ENCODE data around the gene DHRS11. TPM values are rescaled to one million over a fixed set of nuclear protein-coding genes. Genes with fewer than 3 reads are reported as not detected.

The DHRS11 gene, protein sequence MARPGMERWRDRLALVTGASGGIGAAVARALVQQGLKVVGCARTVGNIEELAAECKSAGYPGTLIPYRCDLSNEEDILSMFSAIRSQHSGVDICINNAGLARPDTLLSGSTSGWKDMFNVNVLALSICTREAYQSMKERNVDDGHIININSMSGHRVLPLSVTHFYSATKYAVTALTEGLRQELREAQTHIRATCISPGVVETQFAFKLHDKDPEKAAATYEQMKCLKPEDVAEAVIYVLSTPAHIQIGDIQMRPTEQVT
- 10 to 100 TPM in 1 of 4 donors, 1 to 10 TPM in 3; 1.8 to 22.8 (median 6.2) TPM for total RNA-seq

DNA sequence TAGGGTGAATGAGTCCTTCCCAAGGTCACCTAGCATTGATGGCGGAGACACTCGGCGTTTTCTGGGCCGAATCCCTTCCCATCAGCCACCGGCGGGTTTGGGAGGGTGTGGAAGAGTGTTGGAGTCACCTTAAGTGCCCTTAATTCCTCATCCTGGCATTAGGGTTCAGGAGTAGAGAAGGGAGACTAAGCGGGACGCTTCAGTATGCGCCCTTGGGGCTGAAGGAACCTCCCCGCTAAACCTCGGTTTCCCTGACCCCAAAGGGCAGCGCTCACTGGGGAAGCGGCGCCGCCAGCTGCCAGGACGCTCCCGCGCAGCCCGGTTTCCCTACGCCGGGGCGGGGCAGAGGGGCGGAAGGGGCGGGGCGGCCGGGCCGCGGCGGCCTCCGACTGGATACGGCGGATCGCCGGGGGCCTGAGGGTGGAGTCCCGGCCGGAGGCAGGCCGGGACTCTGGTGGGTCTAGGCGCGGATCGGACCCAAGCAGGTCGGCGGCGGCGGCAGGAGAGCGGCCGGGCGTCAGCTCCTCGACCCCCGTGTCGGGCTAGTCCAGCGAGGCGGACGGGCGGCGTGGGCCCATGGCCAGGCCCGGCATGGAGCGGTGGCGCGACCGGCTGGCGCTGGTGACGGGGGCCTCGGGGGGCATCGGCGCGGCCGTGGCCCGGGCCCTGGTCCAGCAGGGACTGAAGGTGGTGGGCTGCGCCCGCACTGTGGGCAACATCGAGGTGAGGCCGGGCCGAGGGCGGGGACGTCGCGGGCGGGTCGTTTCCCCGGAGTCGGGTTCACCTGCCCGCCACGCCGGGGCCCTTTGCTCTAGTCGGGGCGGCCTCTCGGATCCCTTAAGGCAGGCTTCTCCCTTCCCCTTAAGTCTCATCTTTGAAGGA is at the start of gene DHRS11:
Gene DHRS11, plus strand, starts transcription at position 446 of the 882 bp plus-strand sequence. Its CDS starts 131 bp downstream, at position 577.
- TF ChIP-seq, protein P1, sequence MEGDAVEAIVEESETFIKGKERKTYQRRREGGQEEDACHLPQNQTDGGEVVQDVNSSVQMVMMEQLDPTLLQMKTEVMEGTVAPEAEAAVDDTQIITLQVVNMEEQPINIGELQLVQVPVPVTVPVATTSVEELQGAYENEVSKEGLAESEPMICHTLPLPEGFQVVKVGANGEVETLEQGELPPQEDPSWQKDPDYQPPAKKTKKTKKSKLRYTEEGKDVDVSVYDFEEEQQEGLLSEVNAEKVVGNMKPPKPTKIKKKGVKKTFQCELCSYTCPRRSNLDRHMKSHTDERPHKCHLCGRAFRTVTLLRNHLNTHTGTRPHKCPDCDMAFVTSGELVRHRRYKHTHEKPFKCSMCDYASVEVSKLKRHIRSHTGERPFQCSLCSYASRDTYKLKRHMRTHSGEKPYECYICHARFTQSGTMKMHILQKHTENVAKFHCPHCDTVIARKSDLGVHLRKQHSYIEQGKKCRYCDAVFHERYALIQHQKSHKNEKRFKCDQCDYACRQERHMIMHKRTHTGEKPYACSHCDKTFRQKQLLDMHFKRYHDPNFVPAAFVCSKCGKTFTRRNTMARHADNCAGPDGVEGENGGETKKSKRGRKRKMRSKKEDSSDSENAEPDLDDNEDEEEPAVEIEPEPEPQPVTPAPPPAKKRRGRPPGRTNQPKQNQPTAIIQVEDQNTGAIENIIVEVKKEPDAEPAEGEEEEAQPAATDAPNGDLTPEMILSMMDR (IDR thresholded peaks at IDR 0.05) = peak in 1 of 4 experiments; percentile 4
- peak in 1 of 2 donors; percentile 41 for TF ChIP-seq POLR2A (IDR thresholded peaks at IDR 0.05)
- H3K27ac ChIP-seq = peak within 1 kb of the TSS in 1 of 2 donors; percentile 70
- H3K4me1 ChIP-seq = peaks cover 0 to 10% of the 10 kb centered on the region in 2 donors
- intact Hi-C loops (cut with DNase I; ENCODE audit: low total_unique reads) = no loop called here
- H3K36me3 ChIP-seq = no peaks in the 10 kb centered on the region
- H3K4me3 ChIP-seq = peak within 1 kb of the TSS; percentile 35 to 89
- no peaks in the 10 kb centered on the region for H3K27me3 ChIP-seq
- no peaks in the 10 kb centered on the region for H3K9me3 ChIP-seq
- peak; percentile 72 to 83 for DNase-seq

DNA sequence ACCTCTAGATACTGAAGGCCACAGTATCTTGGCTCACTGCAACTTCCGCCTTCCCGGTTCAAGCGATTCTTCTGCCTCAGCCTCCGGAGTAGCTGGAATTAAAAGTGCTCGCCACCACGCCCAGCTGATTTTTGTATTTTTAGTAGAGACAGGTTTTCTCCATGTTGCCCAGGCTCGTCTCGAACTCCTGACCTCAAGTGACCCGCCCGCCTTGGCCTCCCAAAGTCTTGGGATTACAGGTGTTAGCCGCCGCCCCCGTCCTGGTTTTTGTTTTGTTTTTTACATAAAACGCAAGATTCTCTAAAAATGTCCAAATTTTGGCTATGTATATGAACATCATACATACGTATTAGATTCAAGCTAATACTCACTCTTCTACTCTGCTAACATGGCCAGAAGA is 48.9 kb upstream of the DHRS11 start:
- H3K4me3 ChIP-seq = no peak overlapping the region
- TF ChIP-seq, protein P1 (IDR thresholded peaks at IDR 0.05) = no peak
- TF ChIP-seq POLR2A (IDR thresholded peaks at IDR 0.05) = no peak
- DNase-seq = no peak
- H3K36me3 ChIP-seq = no peaks in the 10 kb centered on the region
- H3K9me3 ChIP-seq = no peaks in the 10 kb centered on the region
- intact Hi-C loops (cut with DNase I; ENCODE audit: low total_unique reads) = no loop called here
- no peaks in the 10 kb centered on the region for H3K27me3 ChIP-seq
- H3K27ac ChIP-seq = no peak overlapping the region
- peaks cover 6 to 11% of the 10 kb centered on the region in 2 donors for H3K4me1 ChIP-seq

DNA sequence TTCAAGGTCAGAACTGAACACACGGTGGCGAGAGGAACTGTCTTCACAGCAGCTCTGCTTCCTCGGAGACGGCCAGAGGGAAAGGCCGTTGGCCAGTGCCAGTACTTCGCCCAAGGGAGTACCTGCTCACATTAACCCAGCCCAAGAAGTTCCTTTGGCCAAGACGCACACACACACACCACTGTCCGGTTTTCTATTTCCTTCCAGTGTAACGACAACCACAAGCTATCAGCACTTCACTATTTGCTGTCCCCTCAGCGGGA is 47.7 kb upstream of the DHRS11 start:
- no peak for TF ChIP-seq POLR2A (IDR thresholded peaks at IDR 0.05)
- TF ChIP-seq, protein P1 (IDR thresholded peaks at IDR 0.05) = no peak
- intact Hi-C loops (cut with DNase I; ENCODE audit: low total_unique reads) = no loop called here
- DNase-seq = peak; percentile 24 to 32
- Histone ChIP-seq H3K4me3 (peak overlapping the region; percentile 90 to 99), H3K36me3 (no peaks in the 10 kb centered on the region), H3K9me3 (no peaks in the 10 kb centered on the region), H3K4me1 (peaks cover 6 to 11% of the 10 kb centered on the region in 2 donors), H3K27ac (peak overlapping the region; percentile 98 to 100), H3K27me3 (no peaks in the 10 kb centered on the region)

DNA sequence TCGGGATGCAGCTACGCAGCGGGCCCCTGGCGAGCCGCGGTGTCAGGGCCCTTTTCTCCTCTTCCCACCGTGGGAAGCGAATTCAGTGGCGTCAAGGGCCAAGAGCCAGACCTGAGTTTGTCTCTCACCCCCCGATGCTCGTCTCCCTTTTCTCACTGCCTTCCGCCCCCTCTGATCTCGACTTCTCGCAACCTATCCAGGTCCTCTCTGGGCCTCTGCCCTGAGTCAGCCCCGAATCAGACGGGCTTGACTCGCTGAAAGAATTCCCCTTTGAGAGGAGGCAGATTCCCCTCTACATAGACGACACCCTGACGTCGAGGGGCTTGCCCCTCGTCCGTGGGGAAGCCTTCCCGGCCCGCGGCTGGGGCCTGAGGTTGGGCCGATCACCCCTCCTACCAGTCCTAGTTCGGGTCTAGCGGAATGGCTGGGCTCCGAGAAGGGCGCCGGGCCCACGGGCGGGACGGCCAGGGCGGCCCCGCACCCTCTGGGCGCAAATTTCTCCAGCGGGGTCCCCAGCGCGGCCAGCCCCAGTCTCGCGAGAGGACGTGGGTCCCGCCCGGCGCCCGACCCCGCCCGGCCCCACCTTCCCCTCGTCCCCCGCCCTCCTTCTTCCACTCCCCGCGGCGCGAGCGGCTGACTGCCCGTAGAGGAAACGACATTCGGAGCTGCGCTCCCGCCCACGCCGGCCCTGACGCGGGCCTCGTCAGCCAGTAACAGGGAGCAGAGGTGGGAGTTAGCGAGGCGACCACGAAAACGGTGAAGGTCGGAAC is 47.2 kb upstream of the DHRS11 start, which contains the start of gene GGNBP2:
Gene GGNBP2, plus strand, starts transcription at position 613 of the 770 bp plus-strand sequence. CDS start 806 bp downstream, outside the sequence.
- intact Hi-C loops (cut with DNase I; ENCODE audit: low total_unique reads) = loop anchor here (5.0 kb wide), 1 partner anchor 53 kb away; no protein-coding TSS in a partner anchor
- H3K36me3 ChIP-seq = no peaks in the 10 kb centered on the region
- DNase-seq = peak; percentile 87 to 92
- no peaks in the 10 kb centered on the region for H3K27me3 ChIP-seq
- H3K27ac ChIP-seq = peak within 1 kb of the TSS; percentile 98 to 100
- TF ChIP-seq POLR2A (IDR thresholded peaks at IDR 0.05) = peak; percentile 64 to 85
- TF ChIP-seq, protein P1 (IDR thresholded peaks at IDR 0.05) = no peak
- peaks cover 6 to 11% of the 10 kb centered on the region in 2 donors for H3K4me1 ChIP-seq
- H3K4me3 ChIP-seq = peak within 1 kb of the TSS; percentile 90 to 99
- no peaks in the 10 kb centered on the region for H3K9me3 ChIP-seq
